Endothelial cell of umbilical vein (primary cell): ENCODE data around the gene CILP. TPM values are rescaled to one million over a fixed set of nuclear protein-coding genes. Genes with fewer than 3 reads are reported as not detected.

Source experiments
- BruUV-seq: library from RNA; stranded (reverse); fragments of 400-500 nt; replicated peaks from 2 replicates; lab custom pipeline; 2021; lab: Mats Ljungman, UMichigan
- CTCF ChIA-PET: fragments of 300-600, 350-600 bp; sonication (Branson Sonifier 250); formaldehyde crosslinking; loops from one replicate; lab custom pipeline; 2021; ENCODE audit warnings: antibody characterized with exemption, inconsistent platforms; lab: Charles Lee
- POLR2A ChIA-PET: fragments of 300-600, 350-600 bp; sonication (Branson Sonifier 250); formaldehyde crosslinking; loops from one replicate; lab custom pipeline; 2021; ENCODE audit warnings: antibody characterized with exemption, inconsistent platforms; lab: Charles Lee
- DNase-seq: peaks from one replicate; pipeline ENCODE4 v3.0.0-alpha.2; 2011; ENCODE audit warnings: low read depth, low spot score
- FAIRE-seq: peaks from 2 replicates; lab custom pipeline; 2011; peaks lifted over from hg19 to GRCh38; lab: Jason Lieb, UNC
- H2AFZ ChIP-seq: 2 replicates; pipeline ENCODE4 v1.6.0; 2012; ENCODE audit warnings: low read depth, low read length, control low read depth, inconsistent platforms
- H3K27ac ChIP-seq: 2 replicates; pipeline ENCODE4 v1.5.1; 2011; ENCODE audit warnings: low read depth, mild to moderate bottlenecking, control low read depth, low read length, moderate library complexity; ENCODE audit not compliant: insufficient read depth
- H3K27me3 ChIP-seq, 2 experiments: 2 replicates each; pipeline versions ENCODE4 v1.6.0 to v1.6.1; 2011; ENCODE audit warnings: low read length in 2 of 2, mixed read lengths in 1 of 2; ENCODE audit not compliant: control insufficient read depth in 2 of 2, insufficient read depth in 2 of 2
- H3K36me3 ChIP-seq, 2 experiments: 2 replicates in 1 of 2; 3 replicates in 1 of 2; pipeline ENCODE4 v1.5.1; 2011; ENCODE audit warnings: low read length in 2 of 2, mild to moderate bottlenecking in 1 of 2, moderate library complexity in 1 of 2; ENCODE audit not compliant: control insufficient read depth in 2 of 2, insufficient read depth in 2 of 2; ENCODE audit errors: extremely low read depth in 1 of 2
- H3K4me1 ChIP-seq: 3 replicates; pipeline ENCODE4 v1.5.1; 2011; ENCODE audit warnings: mild to moderate bottlenecking, low read length; ENCODE audit not compliant: control insufficient read depth, insufficient read depth; ENCODE audit errors: extremely low read depth
- H3K4me2 ChIP-seq: 2 replicates; pipeline ENCODE4 v1.6.1; 2011; ENCODE audit warnings: low read length, control low read depth, mixed read lengths; ENCODE audit not compliant: insufficient read depth
- H3K4me3 ChIP-seq, 3 experiments: fragments of 200-600 bp in 1 of 3; sonication (generic), shearing (Covaris generic) in 1 of 3; replicated peaks in 1 of 3; 2 replicates each; pipeline ENCODE4 v1.5.1; 2011 to 2016; ENCODE audit warnings: control low read depth in 3 of 3, low read length in 3 of 3, mild to moderate bottlenecking in 2 of 3, inconsistent platforms in 1 of 3, low read depth in 1 of 3, moderate library complexity in 1 of 3; ENCODE audit not compliant: insufficient read depth in 1 of 3
- H3K79me2 ChIP-seq: 2 replicates; pipeline ENCODE4 v1.6.0; 2012; ENCODE audit warnings: low read length, inconsistent platforms; ENCODE audit not compliant: control insufficient read depth, insufficient read depth
- H3K9ac ChIP-seq: replicated peaks from 2 replicates; pipeline ENCODE3; 2011; ENCODE audit warnings: low read length, control low read depth; ENCODE audit not compliant: insufficient read depth; ENCODE audit errors: extremely low read depth
- H3K9me1 ChIP-seq: replicated peaks from 3 replicates; pipeline ENCODE4 v1.6.0; 2011; ENCODE audit warnings: mild to moderate bottlenecking, low read length; ENCODE audit not compliant: control insufficient read depth, insufficient read depth; ENCODE audit errors: extremely low read depth
- H3K9me3 ChIP-seq: replicated peaks from 2 replicates; pipeline ENCODE4 v1.5.1; 2012; ENCODE audit warnings: low read length, inconsistent platforms; ENCODE audit not compliant: control insufficient read depth, insufficient read depth
- H4K20me1 ChIP-seq: replicated peaks from 2 replicates; pipeline ENCODE3; 2011; ENCODE audit warnings: mild to moderate bottlenecking, low read length; ENCODE audit not compliant: control insufficient read depth, insufficient read depth; ENCODE audit errors: extremely low read depth
- EZH2 ChIP-seq: IDR thresholded peaks from 2 replicates; pipeline ENCODE4 v1.6.1; 2012; ENCODE audit warnings: borderline replicate concordance, low read depth, mild to moderate bottlenecking, moderate library complexity, low read length, inconsistent platforms; ENCODE audit not compliant: severe bottlenecking
- FOS ChIP-seq: IDR thresholded peaks from 2 replicates; pipeline ENCODE4 v1.6.1; 2011; ENCODE audit warnings: mild to moderate bottlenecking, low read length, moderate library complexity, borderline replicate concordance; ENCODE audit not compliant: insufficient read depth
- GATA2 ChIP-seq: IDR thresholded peaks from 2 replicates; pipeline ENCODE4 v1.7.0; 2011; ENCODE audit warnings: low read depth, mild to moderate bottlenecking, moderate library complexity, mixed read lengths, low read length; ENCODE audit not compliant: insufficient read length, insufficient read depth
- JUN ChIP-seq: IDR thresholded peaks from 2 replicates; pipeline ENCODE4 v1.6.1; 2011; ENCODE audit warnings: borderline replicate concordance, low read depth; ENCODE audit not compliant: insufficient read length, insufficient read depth
- MYC ChIP-seq: IDR thresholded peaks from one replicate; pipeline ENCODE4 v1.6.1; 2011; ENCODE audit warnings: mild to moderate bottlenecking, low read depth, low read length
- POLR2A ChIP-seq: IDR thresholded peaks from 2 replicates; pipeline ENCODE4 v1.6.1; 2012; ENCODE audit warnings: low read depth, mild to moderate bottlenecking, control low read depth, low read length
- POLR2AphosphoS5 ChIP-seq: IDR thresholded peaks from 2 replicates; pipeline ENCODE4 v1.6.1; 2012; ENCODE audit warnings: low read depth, mild to moderate bottlenecking, control low read depth, low read length, moderate library complexity; ENCODE audit not compliant: insufficient read depth
- dilution Hi-C: fragments of 300-500 bp; cut with MboI; formaldehyde crosslinking; loops from one replicate; pipeline ENCODE4 v1.15.0; 2019; ENCODE audit warnings: low sequenced_read_pairs; ENCODE audit not compliant: extremely low pct_ligation_motif_present
- intact Hi-C: fragments of 100-400 bp; cut with micrococcal nuclease; formaldehyde crosslinking; loops from one replicate; pipeline ENCODE4 v1.10.0; 2022
- polyA plus RNA-seq, 4 experiments: library from polyadenylated mRNA; depleted of rRNA in 3 of 4; stranded (reverse) in 3 of 4; unstranded in 1 of 4; fragments of >200 nt; gene quantifications; 2 replicates each; pipeline versions ENCODE4 v1.2.1 to v1.2.3, GENCODE V29; 2011 to 2012; ENCODE audit warnings: missing spikeins in 1 of 4
- total RNA-seq: library from RNA; stranded (reverse); gene quantifications from 2 replicates; pipeline ENCODE4 v1.2.3, GENCODE V29; 2021
- TF ChIP-seq, protein P1 (sequence below): IDR thresholded peaks from 2 replicates; pipeline ENCODE4 v1.6.1; 2011; ENCODE audit not compliant: insufficient read depth, insufficient read length
- TF ChIP-seq, protein P2 (sequence below), 2 donors: IDR thresholded peaks; 1 replicate in 1 of 2; 2 replicates in 1 of 2; pipeline ENCODE4 v1.5.1; 2011; ENCODE audit warnings: low read length in 2 of 2, mild to moderate bottlenecking in 2 of 2, moderate library complexity in 2 of 2, control low read depth in 1 of 2, inconsistent platforms in 1 of 2, low read depth in 1 of 2; ENCODE audit not compliant: insufficient read depth in 1 of 2; ENCODE audit errors: extremely low read depth in 1 of 2

The CILP gene
- total and polyA plus RNA-seq, 2 donors (not counting 3 experiments of a cell fraction or from before 2014, with no cell fraction given) = 0.01 TPM; not detected in 1

DNA sequence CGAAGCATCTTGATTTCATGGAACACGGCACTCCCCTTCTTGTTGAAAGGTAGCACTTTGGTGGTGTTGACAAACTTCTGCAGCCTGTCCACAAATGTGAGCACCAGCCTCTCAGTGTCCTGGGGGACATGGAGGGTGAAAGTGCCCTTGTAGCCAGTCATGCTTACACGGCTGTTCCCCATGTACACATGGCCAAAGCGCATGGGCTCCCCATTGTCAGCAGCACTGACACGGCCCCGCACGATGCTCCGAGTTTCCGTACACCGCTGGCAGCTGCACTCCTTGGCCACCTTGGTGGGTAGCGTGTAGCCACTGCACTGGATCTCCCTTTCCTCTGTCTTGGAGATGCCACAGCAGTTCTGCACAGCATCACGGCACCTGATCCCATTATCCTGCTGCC, 12.7 kb downstream of the CILP start:
- BruUV-seq = no TSS peak
- DNase-seq (no peak), FAIRE-seq (no peak)
- no peaks in the 10 kb centered on the region for H3K9me3 ChIP-seq
- no peaks in the 10 kb centered on the region for H3K79me2 ChIP-seq
- ChIA-PET POLR2A (no interaction called here), CTCF (no interaction called here)
- H3K9ac ChIP-seq = no peak overlapping the region
- H3K36me3 ChIP-seq = no peaks in the 10 kb centered on the region
- no peaks in the 10 kb centered on the region for H3K4me1 ChIP-seq
- H3K4me3 ChIP-seq = no peak overlapping the region
- dilution Hi-C loops = no loop called here
- TF ChIP-seq FOS (no peak), JUN (no peak), EZH2 (no peak), GATA2 (no peak), MYC (no peak), POLR2A (no peak), POLR2AphosphoS5 (no peak)
- TF ChIP-seq, protein P1, sequence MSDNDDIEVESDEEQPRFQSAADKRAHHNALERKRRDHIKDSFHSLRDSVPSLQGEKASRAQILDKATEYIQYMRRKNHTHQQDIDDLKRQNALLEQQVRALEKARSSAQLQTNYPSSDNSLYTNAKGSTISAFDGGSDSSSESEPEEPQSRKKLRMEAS = no peak
- TF ChIP-seq, protein P2, sequence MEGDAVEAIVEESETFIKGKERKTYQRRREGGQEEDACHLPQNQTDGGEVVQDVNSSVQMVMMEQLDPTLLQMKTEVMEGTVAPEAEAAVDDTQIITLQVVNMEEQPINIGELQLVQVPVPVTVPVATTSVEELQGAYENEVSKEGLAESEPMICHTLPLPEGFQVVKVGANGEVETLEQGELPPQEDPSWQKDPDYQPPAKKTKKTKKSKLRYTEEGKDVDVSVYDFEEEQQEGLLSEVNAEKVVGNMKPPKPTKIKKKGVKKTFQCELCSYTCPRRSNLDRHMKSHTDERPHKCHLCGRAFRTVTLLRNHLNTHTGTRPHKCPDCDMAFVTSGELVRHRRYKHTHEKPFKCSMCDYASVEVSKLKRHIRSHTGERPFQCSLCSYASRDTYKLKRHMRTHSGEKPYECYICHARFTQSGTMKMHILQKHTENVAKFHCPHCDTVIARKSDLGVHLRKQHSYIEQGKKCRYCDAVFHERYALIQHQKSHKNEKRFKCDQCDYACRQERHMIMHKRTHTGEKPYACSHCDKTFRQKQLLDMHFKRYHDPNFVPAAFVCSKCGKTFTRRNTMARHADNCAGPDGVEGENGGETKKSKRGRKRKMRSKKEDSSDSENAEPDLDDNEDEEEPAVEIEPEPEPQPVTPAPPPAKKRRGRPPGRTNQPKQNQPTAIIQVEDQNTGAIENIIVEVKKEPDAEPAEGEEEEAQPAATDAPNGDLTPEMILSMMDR (IDR thresholded peaks at IDR 0.05; ENCODE audit: extremely low read depth in 1 of 2, insufficient read depth in 1 of 2, low read depth in 1 of 2, low read length in 2 of 2) = no peak
- no peak overlapping the region for H2AFZ ChIP-seq
- peaks cover 2 to 3% of the 10 kb centered on the region in 2 experiments for H3K27me3 ChIP-seq
- H3K27ac ChIP-seq = no peak overlapping the region
- intact Hi-C loops = no loop called here
- H3K9me1 ChIP-seq = no peaks in the 10 kb centered on the region
- H4K20me1 ChIP-seq = no peaks in the 10 kb centered on the region
- no peak overlapping the region for H3K4me2 ChIP-seq
